Suppressor macrophage (primary cell): ENCODE results near the gene SRPK1.

Experiments
- DNase-seq, 4 experiments: peaks; one replicate each; pipeline ENCODE4 v3.0.0-alpha.2; 2020 to 2022

The SRPK1 gene

DNA sequence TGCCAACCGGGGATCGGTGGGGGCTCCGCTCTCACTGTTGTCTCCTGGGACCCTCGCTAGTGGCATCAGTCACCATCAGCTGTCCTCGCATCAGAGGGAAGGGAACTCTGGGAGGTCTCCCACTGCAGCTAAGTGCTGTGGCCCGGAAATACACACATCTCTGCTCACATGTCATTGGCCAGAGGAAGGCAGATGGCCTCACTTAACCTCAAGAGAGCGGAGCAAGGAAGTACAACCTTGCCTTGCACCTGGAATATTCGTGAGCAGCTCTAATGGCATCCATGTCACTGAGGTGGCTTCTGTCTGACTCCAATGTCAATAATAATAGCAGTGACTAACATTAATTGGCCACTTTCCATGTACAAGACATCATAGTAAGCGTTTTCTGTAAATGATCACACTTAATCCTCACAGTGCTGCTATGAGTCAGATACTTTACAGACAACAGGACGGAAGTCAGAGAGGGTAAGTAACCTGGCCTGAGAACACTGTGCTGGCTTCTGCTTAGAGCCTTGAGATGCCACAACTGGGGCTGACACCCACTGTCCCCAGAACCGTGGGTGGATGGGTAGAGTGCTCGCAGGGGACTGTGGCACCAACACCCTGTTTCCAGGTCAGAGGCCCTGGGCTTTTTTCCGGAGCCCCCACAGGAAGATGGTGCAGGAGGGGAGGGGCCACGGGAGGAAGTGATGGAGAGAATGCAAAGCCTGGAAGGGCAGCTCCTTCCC lies 109.8 kb downstream of the SRPK1 start:
- no peak for DNase-seq

DNA sequence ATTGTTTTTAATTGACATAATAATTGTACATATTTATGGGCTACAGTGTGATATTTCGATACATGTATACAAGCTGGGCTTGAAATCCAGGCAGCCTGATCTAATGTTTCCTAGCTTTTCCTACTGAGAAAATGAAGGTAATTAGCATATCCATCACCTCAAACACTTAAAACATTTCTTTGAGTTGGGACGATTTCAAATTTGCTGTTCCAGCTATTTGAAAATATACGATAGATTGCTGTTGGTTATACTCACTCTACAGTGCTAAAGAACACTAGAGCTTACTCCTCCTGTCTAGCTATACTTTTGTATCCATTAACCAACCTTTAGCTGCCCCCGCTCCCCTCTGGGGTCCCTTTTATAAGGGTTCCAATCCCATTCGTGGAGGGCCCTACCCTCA lies 111.1 kb downstream of the SRPK1 start:
- no peak for DNase-seq

DNA sequence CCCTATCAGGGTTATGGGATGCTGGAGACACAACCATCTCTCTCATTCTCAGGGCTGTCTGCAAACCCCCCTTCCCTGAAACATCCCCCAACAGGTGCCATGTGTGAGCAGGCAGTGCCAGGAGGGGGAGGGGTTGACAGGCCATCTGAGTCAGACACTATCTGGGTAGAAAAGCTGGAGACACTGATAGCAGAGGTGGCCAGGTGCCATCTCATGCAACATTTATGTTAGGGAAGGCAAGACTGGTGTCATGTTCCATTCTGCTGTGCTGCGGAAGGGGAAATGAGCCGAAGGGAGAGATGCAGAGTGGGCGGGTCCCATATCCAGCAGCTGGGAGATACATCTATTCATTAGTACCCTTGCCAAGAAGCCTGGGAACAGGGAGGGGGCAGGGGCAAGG lies 112.2 kb downstream of the SRPK1 start:
- DNase-seq, result no peak

DNA sequence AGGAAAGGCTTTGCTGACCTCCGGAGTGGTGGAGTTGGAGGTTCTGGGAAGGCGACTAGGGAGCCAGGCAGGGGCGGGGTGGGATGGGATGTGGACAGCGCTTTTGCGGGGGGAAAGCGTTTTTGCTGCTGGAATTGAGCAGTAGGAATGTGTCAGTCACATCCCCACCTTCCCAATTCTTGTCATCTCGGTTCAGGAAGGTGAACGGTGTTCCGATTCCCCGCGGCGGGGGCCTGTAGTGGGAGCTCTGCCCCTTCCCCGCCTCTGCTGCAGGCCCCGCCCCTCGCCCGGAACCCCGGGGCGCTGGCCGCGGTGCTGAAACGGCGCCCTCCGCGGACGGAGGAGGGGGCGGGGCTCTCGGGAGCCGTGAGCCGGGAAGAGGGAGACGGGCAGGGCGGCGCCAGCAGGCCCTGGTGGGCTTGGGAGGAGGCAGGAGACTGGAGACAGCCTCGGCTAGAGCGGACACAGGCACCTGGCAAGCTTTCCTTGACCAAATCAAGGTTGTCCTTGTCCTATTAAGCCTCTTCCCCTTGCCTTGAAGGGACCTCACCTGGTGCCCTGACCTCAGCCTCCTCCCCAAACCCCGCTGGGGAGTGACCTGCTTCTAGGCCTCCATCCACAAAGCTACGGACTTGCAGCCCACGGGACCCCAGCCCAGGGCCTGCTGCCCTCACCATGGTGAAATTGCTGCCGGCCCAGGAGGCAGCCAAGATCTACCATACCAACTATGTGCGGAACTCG lies 115.7 kb downstream of the SRPK1 start, which contains the start of gene LHFPL5:
LHFPL5 (plus strand) TSS at position 357 of the 741 bp plus-strand sequence; CDS start at position 676, 319 bp downstream.
- DNase-seq, result peak; percentile 48 to 75 (median 68)

DNA sequence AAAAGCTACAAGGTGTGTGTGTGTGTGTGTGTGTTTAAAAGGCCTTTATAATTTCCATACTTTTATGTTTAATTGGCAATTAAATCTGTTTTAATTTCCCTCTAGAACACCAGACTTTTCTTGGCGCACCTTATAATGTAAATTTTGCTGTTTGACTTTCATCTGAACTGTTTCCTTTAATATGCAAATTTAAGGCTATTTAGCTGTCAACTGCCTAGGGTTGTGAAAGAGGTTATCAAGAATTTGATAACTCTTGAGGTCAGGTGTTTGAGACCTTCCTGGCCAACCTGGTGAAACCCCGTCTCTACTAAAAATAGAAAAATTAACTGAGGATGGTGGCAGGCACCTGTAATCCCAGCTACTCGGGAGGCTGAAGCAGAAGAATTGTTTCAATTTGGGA lies 119.8 kb downstream of the SRPK1 start:
- DNase-seq, result no peak

DNA sequence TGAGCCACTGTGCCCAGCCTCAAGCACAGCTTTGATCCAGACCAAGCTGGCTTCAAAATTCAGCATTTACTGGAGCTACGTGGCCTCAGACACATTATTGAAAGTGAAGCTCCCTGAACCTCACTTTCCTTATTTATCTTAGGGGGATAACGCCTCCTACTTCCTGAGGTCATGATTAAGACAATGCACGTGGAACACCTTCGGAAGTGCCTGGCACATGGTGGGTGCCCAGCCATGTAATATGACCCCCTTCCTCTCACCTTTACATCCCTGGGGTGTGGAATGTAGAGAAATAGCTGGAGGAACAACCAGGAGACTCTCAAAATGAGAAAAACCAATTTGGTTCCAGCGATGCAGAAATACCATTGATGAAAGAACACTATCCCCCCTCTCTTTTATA lies 122.2 kb downstream of the SRPK1 start:
- no peak for DNase-seq

DNA sequence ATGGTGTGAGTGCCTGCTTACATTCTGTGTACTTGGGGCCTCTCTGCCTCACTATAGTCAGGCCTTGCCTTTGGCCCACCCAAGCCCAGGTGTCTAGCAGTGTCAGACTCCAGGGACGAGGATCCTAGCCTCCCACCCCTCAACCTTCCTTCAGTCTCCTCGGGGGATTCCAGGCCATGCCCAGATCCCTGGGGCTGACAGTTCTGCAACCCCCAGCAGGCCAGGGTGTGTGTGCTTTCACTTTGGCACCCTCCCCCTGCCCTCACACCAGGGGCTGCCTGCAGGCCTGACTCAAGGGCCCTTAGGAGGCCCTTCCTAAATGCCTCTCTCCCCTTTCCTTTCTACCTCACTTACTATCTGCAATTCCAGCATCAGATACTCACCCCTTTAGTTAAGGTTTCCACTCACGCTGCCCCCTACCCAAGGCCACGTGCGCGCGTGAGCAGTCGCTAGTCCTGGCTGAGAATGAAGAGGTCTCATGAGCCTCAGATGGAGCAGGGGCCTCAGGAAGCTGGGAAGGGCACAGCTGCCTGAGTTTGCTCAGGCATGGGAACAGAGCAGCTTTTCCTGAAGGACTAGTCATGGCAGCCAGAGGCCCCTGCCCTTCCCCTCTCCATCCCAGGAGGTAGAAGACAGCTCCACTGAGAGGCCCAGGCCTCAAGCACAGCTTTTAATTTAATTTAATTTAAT lies 122.9 kb downstream of the SRPK1 start:
- DNase-seq, result no peak

DNA sequence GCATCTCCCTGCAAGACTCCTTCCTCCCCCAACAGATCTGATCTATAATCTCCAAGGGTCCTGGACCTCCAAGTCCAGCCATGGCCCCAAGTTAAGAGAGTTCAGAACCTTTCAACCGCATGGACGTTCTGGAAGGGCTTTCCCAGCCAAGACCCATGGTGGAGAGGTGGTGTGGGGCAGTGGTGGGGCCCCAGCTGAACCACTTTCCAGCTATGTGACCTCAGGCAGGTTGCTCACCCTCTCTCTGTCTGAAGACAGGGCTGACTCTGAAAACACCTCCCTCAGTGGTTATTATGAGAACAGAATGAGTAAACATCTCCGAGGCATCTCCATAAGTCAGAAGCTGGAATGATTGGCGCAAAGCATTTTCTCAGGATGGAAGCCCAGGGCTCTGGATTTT lies 124.7 kb downstream of the SRPK1 start:
- no peak for DNase-seq

DNA sequence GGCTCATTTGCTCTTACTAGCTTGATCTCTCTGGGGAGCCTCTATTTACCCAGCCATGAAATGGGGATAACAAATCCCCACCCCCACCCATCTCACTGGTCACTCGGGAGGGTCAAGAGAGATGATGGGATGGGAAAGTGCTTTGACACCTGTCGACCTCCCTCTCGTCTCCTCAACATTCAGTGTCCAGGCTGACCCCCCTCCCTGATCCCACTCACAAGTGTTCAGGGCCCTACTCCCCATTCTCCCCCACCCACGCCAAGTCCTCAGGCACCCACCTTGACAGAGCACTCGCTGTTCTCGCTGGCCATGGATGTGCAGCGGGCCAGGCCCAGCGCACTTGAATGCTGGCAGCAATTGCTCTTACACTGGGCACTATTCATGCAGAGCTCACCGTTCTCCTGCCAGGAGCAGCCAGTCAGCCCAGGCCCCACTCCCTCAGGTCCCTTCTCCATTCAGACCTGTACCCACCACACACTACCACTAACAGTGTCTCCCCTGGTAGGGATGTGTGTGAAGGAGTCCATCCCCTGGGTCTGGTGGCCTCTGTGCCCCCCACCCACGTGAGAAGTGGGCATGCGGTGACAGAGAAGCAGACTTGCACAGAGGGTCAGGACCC lies 125.3 kb downstream of the SRPK1 start:
- no peak for DNase-seq

DNA sequence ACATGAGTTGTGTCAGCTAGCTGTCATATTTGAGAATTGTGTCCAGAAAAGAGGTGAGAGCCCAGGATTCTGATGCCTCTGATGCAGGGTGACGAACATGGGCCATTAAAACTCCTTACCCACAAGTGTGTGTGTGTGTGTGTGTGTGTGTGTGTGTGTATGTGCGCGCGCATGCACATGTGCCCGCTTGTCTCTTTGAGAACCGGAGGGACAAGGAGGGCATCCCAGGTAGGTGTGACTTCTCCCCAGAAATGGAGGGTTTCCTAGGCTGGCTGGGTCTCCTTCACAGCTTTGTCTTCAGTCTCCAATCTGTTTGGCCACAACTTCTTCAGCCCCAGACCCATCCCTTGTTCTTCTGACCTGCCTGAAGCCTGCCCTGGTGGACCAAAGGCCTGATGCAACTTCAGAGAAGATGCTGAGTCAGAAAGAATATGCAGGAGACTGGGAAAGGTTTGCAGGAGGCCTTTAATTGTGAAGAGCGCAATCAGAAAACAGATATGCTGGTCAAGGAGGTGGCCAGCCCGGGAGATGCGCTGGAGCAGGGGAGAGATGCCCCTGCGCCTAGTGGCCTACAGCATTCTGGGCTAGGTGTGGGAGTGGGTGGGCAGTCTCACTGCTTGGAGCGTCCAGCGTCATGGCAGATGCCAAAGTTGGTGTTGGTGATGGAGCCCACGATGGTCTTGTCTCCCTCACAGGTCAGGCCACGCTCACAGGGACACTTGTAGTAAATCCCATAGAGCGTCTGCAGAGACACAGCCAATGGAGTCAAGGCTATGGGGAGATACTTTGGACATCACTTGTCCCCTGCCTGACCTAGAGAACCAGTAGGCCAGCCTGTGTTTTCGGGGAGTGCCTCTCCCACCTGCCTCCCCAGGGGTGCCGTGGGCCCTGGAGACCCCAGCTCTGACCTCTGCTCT lies 126.1 kb downstream of the SRPK1 start:
- DNase-seq, result no peak

DNA sequence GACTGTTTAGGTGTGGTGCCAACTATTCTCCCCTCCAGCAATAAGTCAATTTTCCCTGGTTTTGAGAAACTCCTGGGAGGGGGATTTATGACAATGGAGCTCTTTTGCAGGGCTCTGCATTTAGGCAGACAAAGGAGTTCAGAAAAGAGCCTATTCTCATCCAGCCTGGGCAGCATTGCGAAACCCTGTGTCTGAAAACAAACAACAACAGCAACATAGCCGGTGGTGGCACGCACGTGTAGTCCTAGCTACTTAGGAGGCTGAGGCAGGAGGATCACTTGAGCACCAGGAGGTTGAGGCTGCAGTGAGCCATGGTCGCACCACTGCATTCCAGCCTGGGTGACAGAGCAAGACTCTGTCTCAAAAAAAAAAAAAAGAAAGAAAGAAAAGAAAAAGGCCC lies 130.2 kb downstream of the SRPK1 start:
- no peak for DNase-seq

DNA sequence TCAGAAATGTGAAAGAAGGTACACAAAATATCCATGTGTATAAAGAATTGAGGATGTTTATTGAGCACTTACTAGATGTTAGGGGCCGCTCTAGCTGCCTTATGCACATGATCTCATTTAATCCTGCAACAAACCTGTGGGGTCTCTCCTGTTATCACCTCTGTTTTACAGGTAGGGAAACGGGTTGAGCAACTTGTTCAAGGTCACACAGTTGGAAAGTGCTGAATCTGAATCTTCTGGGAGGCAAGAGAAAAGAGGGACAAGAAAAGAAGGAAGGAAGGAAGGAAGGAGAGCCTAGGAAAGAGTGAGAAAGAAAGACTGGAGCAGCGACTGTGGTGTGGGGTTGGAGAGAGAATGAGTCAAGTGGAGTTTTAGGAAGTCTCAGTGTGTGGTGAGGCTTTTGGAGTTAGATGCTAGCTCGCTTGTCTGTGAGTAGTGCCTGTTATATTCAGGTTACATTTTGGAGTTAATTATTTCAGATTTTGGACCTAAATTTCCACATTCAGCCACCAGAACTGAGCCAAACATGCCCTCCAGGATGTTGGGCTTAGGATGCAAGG lies 132.4 kb downstream of the SRPK1 start:
- no peak for DNase-seq

DNA sequence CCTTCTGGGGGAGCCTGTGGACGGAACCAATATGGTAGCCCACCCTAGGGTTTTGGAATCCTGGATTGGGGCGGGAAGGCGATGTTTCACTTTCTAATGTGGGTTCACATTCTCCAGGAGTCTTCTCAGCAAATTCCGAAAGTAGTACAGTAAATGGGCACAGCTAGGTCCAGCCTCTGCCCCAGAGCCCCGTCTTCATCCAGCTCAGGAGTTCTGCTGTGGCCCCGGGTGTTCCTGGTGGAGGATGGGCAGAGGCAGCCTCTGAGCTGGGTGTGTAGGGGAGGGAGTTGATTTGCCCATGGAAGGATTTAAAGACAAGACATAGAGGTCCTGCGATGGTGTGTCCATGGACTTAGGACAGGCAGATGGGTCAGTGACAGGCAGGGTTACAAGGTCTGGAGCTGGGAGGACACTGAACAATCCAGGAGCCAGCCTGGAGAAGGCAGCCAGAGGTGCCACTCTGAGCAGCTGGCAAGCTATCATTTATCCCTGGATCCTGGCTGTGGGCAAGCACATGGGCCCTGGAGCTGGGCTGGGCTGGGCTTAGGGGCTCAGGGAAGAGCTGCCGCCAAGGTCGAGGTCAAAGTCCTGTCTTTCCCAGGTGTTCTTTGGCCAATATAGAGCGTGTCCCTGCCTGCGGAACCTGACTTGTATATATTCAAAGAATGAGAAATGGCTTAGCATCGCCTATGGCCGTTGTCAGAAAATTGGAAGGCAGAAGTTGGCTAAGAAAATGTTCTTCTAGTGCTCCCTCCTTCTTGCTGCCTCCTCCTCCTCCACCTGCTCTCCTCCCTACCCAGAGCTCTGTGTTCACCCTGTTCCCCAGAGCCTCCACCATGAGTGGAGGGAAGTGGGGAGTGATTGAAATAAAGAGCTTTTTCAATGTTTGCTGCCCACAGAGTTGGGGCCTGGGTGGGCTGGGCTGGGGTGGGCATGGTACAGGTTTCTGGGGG lies 133.4 kb downstream of the SRPK1 start:
- no peak for DNase-seq

DNA sequence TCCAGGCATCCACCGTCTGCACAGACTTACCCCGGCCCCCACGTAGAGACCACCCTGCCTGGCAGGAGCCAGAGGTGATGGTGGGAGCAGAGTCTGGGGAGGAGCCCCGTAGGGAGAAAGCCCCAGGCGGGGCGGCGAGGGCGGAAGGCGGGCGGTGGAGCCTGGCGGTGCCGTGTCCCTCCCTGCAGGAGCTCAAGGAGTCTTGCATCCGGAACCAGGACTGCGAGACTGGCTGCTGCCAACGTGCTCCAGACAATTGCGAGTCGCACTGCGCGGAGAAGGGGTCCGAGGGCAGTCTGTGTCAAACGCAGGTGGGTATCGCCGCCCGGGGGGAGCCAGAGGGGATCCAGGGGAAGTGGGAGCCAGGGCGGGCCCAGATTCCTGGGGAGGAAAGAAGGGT lies 134.1 kb downstream of the SRPK1 start:
- no peak for DNase-seq

DNA sequence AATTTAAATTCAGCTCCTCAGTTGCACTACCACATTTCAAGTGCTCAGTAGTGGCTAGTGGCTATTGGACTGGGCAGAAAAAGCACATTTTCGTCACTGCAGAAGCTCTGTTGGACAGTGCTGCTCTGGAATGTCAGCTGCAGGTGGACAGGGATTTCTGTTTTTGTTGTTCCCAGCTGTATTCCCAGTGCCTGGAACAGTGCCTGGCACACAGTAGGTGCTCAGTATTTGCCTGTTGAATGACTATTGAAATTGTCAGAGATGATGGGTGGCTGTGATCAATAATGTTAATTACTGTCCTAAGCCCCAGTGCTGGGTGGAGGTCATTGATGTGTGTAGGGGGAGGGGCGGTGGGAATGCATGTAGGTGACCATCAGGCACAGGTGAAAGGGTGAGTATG lies 134.6 kb downstream of the SRPK1 start:
- no peak for DNase-seq

DNA sequence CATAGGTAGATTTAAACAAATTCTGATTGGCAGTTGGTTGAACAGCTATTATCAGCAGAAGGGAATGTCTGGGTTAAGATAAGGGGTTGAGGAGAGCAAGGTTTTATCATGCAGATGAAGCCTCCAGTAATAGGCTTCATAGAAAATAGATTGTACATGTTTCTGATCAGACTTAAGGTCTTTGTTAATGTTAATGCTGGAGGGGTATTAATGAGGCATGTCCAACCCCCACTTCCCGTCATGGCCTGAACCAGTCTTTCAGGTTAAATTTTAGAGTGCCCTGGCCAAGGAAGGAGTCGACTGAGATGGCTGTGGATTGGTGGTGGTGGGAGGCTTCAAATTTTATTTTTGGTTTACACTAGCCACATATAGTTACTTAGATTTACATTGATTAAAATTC lies 136.7 kb downstream of the SRPK1 start:
- DNase-seq, result no peak
